SU-DHL-6 (cell line): ENCODE results near the gene POMP.

Source experiments
- H2AFZ ChIP-seq: fragments of 200-600 bp; sonication (generic); 2 replicates; pipeline ENCODE4 v1.6.1; 2014; ENCODE audit warnings: low read depth, mild to moderate bottlenecking, moderate library complexity, mixed read lengths, antibody characterized with exemption, low read length; ENCODE audit not compliant: severe bottlenecking
- H3F3A ChIP-seq: fragments of 200-600 bp; shearing (Covaris generic); 2 replicates; pipeline ENCODE4 v1.6.0; 2016; ENCODE audit warnings: antibody characterized with exemption, mild to moderate bottlenecking; ENCODE audit not compliant: insufficient read depth
- H3K27ac ChIP-seq: fragments of 200-600 bp; sonication (generic); 2 replicates; pipeline ENCODE4 v1.5.1; 2016; ENCODE audit warnings: low read depth, mild to moderate bottlenecking, low read length, moderate library complexity, mixed read lengths
- H3K27me3 ChIP-seq: fragments of 200-600 bp; sonication (generic), shearing (Covaris generic); 2 replicates; pipeline ENCODE4 v1.6.0; 2014; ENCODE audit warnings: mild to moderate bottlenecking, low read length
- H3K36me3 ChIP-seq: fragments of 200-600 bp; sonication (generic); 2 replicates; pipeline ENCODE4 v1.6.1; 2014; ENCODE audit warnings: mild to moderate bottlenecking, low read length, mixed read lengths
- H3K4me2 ChIP-seq: fragments of 300-600, 200-600 bp; shearing (Covaris generic), sonication (generic); 2 replicates; pipeline ENCODE4 v1.6.0; 2014; ENCODE audit warnings: low read length, low read depth, mild to moderate bottlenecking; ENCODE audit not compliant: poor library complexity, severe bottlenecking
- H3K4me3 ChIP-seq: fragments of 200-600 bp; sonication (generic); 2 replicates; pipeline ENCODE4 v1.5.1; 2014; ENCODE audit warnings: antibody characterized with exemption, low read length, mild to moderate bottlenecking, mixed read lengths; ENCODE audit not compliant: insufficient read depth, poor library complexity, severe bottlenecking
- H3K79me2 ChIP-seq: fragments of 200-600 bp; sonication (generic); 2 replicates; pipeline ENCODE4 v1.6.1; 2014; ENCODE audit warnings: mild to moderate bottlenecking, low read length, moderate library complexity; ENCODE audit not compliant: insufficient read depth
- H3K9ac ChIP-seq: fragments of 200-600 bp; sonication (generic); 2 replicates; pipeline ENCODE4 v1.7.0; 2014; ENCODE audit warnings: mild to moderate bottlenecking, low read length
- H3K9me2 ChIP-seq: fragments of 200-600 bp; sonication (generic); replicated peaks from 2 replicates; pipeline ENCODE4 v1.6.1; 2014; ENCODE audit warnings: low read length; ENCODE audit not compliant: insufficient read depth
- H3K9me3 ChIP-seq: fragments of 200-600 bp; sonication (generic); 2 replicates; pipeline ENCODE4 v1.6.1; 2014; ENCODE audit warnings: low read length, mixed read lengths; ENCODE audit not compliant: insufficient read depth
- H4K20me1 ChIP-seq: fragments of 200-600 bp; sonication (generic); 2 replicates; pipeline ENCODE4 v1.6.1; 2014; ENCODE audit warnings: low read depth, mild to moderate bottlenecking, antibody characterized with exemption, low read length, moderate library complexity, mixed read lengths
- EZH2phosphoT487 ChIP-seq: fragments of 200-600 bp; sonication (generic), shearing (Covaris generic); conservative IDR thresholded peaks from 2 replicates; pipeline ENCODE4 v1.6.1; 2018; ENCODE audit warnings: mild to moderate bottlenecking, antibody characterized with exemption, low read length, moderate library complexity, mixed read lengths
- TF ChIP-seq, protein P1 (sequence below): fragments of 200-600 bp; sonication (generic); IDR thresholded peaks from one replicate; pipeline ENCODE4 v1.5.1; 2017; ENCODE audit warnings: antibody characterized with exemption, mild to moderate bottlenecking, low read length, moderate library complexity; ENCODE audit not compliant: insufficient read depth, poor library complexity, severe bottlenecking

Gene POMP

DNA sequence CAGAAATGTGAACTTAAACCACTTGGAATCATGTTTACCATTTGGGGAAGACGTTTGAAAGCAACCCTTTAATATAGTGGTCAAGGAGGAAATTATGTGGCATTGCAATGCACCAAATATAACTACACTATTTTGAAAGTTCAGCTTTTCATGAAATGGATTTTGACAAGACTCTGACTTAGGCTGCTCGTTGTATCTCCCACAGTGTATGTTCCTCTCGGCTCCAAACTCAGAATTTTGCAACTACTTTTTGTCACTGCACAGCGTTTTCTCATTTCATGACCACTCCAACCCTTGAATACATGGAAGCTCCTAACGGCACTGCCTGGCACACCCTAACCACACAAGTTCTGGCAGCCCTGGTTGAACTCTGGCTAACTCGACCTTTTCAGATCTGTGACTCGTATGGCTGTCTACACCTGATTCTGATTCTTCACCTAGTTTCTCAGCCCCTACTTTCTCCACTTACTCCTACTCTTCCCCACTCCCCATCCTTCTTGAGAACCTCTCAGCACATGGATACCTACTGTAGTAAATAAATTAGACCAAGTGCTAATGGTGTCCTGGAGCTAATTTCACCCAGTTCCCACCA, 7.0 kb upstream of the POMP start:
- Histone ChIP-seq H3K36me3 (0 out of 2 replicates have a peak, but pooled peaks cover 4% of the 10 kb centered on the region), H3K27me3 (no peaks in the 10 kb centered on the region), H3F3A (no peaks in the 10 kb centered on the region), H3K9me3 (no peaks in the 10 kb centered on the region), H3K4me2 (no peak overlapping the region), H3K9ac (no peak overlapping the region), H3K27ac (no peak overlapping the region), H3K79me2 (no peaks in the 10 kb centered on the region; the same call in 1 of the 2 replicates), H2AFZ (no peak overlapping the region), H3K9me2 (no peaks in the 10 kb centered on the region), H4K20me1 (no peaks in the 10 kb centered on the region), H3K4me3 (no peak overlapping the region)
- TF ChIP-seq EZH2phosphoT487 = no peak

DNA sequence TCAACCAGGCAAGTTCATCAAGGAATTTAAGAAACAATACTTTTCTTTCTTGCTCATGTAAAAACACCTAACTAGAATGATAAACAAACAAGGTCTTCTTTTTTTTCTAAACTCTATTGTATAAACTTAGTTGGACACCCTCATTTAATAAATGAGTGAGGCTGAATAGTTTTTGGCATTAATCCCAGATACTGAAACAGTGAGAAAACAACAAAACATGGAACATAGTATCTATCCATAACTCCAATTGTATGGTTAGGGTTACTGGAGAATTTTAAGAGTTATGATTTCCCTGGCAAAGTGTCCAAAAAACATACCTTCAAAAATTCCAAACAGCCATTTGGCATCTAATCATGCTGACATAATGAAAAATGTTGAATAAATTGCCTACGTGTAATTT, 5.8 kb upstream of the POMP start:
- Histone ChIP-seq H4K20me1 (no peaks in the 10 kb centered on the region), H3K36me3 (0 out of 2 replicates have a peak, but pooled peaks cover 4% of the 10 kb centered on the region), H3K9me2 (no peaks in the 10 kb centered on the region), H3F3A (no peaks in the 10 kb centered on the region), H3K9ac (no peak overlapping the region), H3K9me3 (no peaks in the 10 kb centered on the region), H3K4me3 (no peak overlapping the region), H2AFZ (no peak overlapping the region), H3K79me2 (peaks cover 11% of the 10 kb centered on the region), H3K4me2 (no peak overlapping the region), H3K27me3 (no peaks in the 10 kb centered on the region), H3K27ac (no peak overlapping the region)
- TF ChIP-seq EZH2phosphoT487 = no peak
- TF ChIP-seq, protein P1, sequence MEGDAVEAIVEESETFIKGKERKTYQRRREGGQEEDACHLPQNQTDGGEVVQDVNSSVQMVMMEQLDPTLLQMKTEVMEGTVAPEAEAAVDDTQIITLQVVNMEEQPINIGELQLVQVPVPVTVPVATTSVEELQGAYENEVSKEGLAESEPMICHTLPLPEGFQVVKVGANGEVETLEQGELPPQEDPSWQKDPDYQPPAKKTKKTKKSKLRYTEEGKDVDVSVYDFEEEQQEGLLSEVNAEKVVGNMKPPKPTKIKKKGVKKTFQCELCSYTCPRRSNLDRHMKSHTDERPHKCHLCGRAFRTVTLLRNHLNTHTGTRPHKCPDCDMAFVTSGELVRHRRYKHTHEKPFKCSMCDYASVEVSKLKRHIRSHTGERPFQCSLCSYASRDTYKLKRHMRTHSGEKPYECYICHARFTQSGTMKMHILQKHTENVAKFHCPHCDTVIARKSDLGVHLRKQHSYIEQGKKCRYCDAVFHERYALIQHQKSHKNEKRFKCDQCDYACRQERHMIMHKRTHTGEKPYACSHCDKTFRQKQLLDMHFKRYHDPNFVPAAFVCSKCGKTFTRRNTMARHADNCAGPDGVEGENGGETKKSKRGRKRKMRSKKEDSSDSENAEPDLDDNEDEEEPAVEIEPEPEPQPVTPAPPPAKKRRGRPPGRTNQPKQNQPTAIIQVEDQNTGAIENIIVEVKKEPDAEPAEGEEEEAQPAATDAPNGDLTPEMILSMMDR = no peak

DNA sequence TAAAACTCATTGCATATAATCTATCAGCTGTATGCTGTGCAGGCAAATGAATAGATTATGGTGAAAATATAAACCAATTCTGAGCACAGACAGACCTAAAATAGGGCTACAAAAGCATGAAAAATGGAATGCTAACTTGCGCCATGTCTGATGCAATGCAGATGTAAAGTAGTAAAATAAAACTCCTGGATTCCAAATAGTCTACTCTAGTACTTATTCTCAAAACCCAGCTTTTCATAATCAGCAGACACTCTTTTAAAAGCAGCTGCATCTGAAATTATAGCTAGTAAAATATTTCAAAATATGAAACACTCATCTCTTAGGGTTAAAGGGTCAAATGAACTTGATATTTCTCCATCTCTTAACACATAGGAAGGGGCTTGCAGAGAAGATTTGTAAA, 4.7 kb upstream of the POMP start:
- peaks cover 22% of the 10 kb centered on the region for H3K79me2 ChIP-seq
- H3F3A ChIP-seq = no peaks in the 10 kb centered on the region
- no peaks in the 10 kb centered on the region for H3K27me3 ChIP-seq
- H3K4me3 ChIP-seq = no peak overlapping the region
- no peaks in the 10 kb centered on the region for H3K9me2 ChIP-seq
- TF ChIP-seq, protein P1 = no peak
- no peak for TF ChIP-seq EZH2phosphoT487
- H3K27ac ChIP-seq = no peak overlapping the region
- H3K36me3 ChIP-seq = 0 out of 2 replicates have a peak, but pooled peaks cover 4% of the 10 kb centered on the region
- H3K9me3 ChIP-seq = no peaks in the 10 kb centered on the region
- H2AFZ ChIP-seq = no peak overlapping the region
- no peak overlapping the region for H3K4me2 ChIP-seq
- no peaks in the 10 kb centered on the region for H4K20me1 ChIP-seq
- H3K9ac ChIP-seq = no peak overlapping the region

DNA sequence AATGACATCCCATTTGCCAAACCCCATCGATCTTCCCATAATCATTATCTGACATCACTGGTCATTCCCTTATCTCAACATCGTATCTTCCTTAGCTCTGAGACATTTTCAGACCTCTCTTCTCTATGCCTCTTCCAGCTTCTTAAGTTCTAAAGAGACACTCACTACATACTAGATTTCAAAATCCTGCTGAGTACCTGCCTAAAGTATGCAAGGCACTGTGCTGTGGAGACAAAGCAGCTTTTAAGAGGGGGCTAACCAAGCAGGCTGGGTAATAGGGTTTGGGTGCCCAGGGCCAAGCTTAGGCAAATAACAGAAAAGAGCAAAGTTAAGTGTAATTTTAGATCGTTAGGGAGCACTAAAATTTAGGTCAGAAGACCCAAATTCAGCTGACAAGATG, 3.4 kb upstream of the POMP start:
- TF ChIP-seq, protein P1 = no peak
- no peak for TF ChIP-seq EZH2phosphoT487
- Histone ChIP-seq H3K9me3 (no peaks in the 10 kb centered on the region), H3K9ac (no peak overlapping the region), H3F3A (no peaks in the 10 kb centered on the region), H3K4me3 (no peak overlapping the region), H3K4me2 (no peak overlapping the region), H3K27me3 (no peaks in the 10 kb centered on the region), H3K9me2 (no peaks in the 10 kb centered on the region), H3K36me3 (0 out of 2 replicates have a peak, but pooled peaks cover 4% of the 10 kb centered on the region), H3K27ac (no peak overlapping the region), H3K79me2 (peaks cover 35% of the 10 kb centered on the region), H4K20me1 (no peaks in the 10 kb centered on the region; the same call in 1 of the 2 replicates), H2AFZ (no peak overlapping the region)
